KMS-11 (cell line): ENCODE measurements around the gene CACNB2.

Source experiments
- H2AFZ ChIP-seq: fragments of 200-600 bp; sonication (generic); 2 replicates; pipeline ENCODE4 v1.6.1; 2016; ENCODE audit warnings: antibody characterized with exemption, mixed run types, low read depth
- H3K27ac ChIP-seq: fragments of 200-600 bp; sonication (generic); 2 replicates; pipeline ENCODE4 v1.6.1; 2016; ENCODE audit warnings: mild to moderate bottlenecking, mixed run types
- H3K27me3 ChIP-seq: fragments of 200-600 bp; sonication (generic); 2 replicates; pipeline ENCODE4 v1.6.1; 2017; ENCODE audit warnings: mild to moderate bottlenecking, low read depth, mixed run types, moderate library complexity; ENCODE audit not compliant: insufficient read depth
- H3K36me3 ChIP-seq: fragments of 200-600 bp; sonication (generic); 2 replicates; pipeline ENCODE4 v1.6.1; 2017; ENCODE audit warnings: mild to moderate bottlenecking, mixed run types; ENCODE audit not compliant: insufficient read depth
- H3K4me1 ChIP-seq: fragments of 200-600 bp; sonication (generic); 2 replicates; pipeline ENCODE4 v1.6.1; 2016; ENCODE audit warnings: mild to moderate bottlenecking, low read depth, mixed run types; ENCODE audit not compliant: poor library complexity, severe bottlenecking
- H3K4me2 ChIP-seq: fragments of 200-600 bp; sonication (generic); 2 replicates; pipeline ENCODE4 v1.7.0; 2016; ENCODE audit warnings: mild to moderate bottlenecking, mixed run types
- H3K4me3 ChIP-seq: fragments of 200-600 bp; sonication (generic); IDR thresholded peaks from 2 replicates; pipeline ENCODE4 v1.6.1; 2017; ENCODE audit warnings: low read depth, low read length, mixed read lengths; ENCODE audit not compliant: insufficient read depth
- H3K79me2 ChIP-seq: fragments of 200-600 bp; sonication (generic); 2 replicates; pipeline ENCODE4 v1.6.1; 2016; ENCODE audit warnings: low read depth, mixed run types; ENCODE audit not compliant: insufficient read depth
- H3K9ac ChIP-seq: fragments of 200-600 bp; sonication (generic); 2 replicates; pipeline ENCODE4 v1.6.1; 2016; ENCODE audit warnings: mild to moderate bottlenecking, mixed run types
- H4K20me1 ChIP-seq: fragments of 200-600 bp; sonication (generic); 2 replicates; pipeline ENCODE4 v1.6.1; 2016; ENCODE audit warnings: mild to moderate bottlenecking, mixed run types; ENCODE audit not compliant: insufficient read depth
- TF ChIP-seq, protein P1 (sequence below): fragments of 200-600 bp; sonication (generic); conservative IDR thresholded peaks from 2 replicates; pipeline ENCODE4 v1.6.1; 2017; ENCODE audit warnings: low read depth, mild to moderate bottlenecking, antibody characterized with exemption, low read length, moderate library complexity, mixed read lengths

Gene CACNB2

DNA sequence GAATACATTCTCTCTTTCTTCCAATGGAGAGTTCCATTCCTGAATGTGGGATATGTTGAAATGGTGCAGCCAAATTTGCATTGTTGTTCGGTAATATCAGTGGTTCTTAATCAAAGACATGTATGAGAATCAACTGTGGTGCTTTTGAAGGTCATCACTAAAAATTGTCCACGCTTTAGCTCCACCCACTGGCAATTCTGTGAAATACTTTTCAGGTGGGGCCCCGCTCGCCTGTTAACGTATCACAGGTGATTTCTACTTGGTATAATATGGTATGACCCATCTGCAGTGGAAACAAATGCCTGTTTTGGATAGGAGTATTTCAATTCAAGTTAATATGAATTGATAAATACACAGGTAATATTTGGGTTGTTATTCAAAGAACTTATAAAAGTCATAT lies 332.8 kb downstream of the CACNB2 start:
- Histone ChIP-seq H3K36me3 (no peaks in the 10 kb centered on the region), H3K4me3 (no peak overlapping the region), H3K79me2 (no peaks in the 10 kb centered on the region), H3K27me3 (no peaks in the 10 kb centered on the region), H3K27ac (no peak overlapping the region), H3K4me1 (peaks cover 11% of the 10 kb centered on the region), H2AFZ (no peak overlapping the region), H3K4me2 (no peak overlapping the region), H3K9ac (no peak overlapping the region), H4K20me1 (no peaks in the 10 kb centered on the region)
- TF ChIP-seq, protein P1, sequence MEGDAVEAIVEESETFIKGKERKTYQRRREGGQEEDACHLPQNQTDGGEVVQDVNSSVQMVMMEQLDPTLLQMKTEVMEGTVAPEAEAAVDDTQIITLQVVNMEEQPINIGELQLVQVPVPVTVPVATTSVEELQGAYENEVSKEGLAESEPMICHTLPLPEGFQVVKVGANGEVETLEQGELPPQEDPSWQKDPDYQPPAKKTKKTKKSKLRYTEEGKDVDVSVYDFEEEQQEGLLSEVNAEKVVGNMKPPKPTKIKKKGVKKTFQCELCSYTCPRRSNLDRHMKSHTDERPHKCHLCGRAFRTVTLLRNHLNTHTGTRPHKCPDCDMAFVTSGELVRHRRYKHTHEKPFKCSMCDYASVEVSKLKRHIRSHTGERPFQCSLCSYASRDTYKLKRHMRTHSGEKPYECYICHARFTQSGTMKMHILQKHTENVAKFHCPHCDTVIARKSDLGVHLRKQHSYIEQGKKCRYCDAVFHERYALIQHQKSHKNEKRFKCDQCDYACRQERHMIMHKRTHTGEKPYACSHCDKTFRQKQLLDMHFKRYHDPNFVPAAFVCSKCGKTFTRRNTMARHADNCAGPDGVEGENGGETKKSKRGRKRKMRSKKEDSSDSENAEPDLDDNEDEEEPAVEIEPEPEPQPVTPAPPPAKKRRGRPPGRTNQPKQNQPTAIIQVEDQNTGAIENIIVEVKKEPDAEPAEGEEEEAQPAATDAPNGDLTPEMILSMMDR = 0 out of 2 replicates have a peak, but pooled peaks have one; percentile 10

- Histone ChIP-seq H3K4me2 (no peak overlapping the region), H3K9ac (no peak overlapping the region), H2AFZ (no peak overlapping the region), H3K27ac (no peak overlapping the region), H3K4me3 (no peak overlapping the region), H3K79me2 (no peaks in the 10 kb centered on the region), H3K27me3 (no peaks in the 10 kb centered on the region), H4K20me1 (no peaks in the 10 kb centered on the region), H3K4me1 (peaks cover 11% of the 10 kb centered on the region), H3K36me3 (no peaks in the 10 kb centered on the region)
- TF ChIP-seq, protein P1 = no peak
Observed at GRCh38 chr10:18473424-18474117, 333.3 kb downstream of the CACNB2 start.

DNA sequence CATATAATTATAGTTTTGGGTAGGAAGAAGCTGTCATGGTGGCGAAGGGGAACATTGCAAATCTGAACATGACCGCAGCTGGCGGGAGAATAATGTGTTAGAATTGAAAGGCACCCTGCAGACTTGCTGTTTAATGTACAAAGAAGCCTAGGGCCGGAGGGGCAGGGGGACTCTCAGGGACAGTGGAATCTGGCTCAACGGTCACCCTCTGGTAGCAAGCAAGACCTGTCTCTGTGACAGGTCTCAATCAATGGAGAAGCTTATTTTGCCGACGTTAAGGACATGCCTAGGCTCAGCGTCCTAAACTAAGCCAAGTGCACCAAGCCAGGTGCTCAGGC lies 333.9 kb downstream of the CACNB2 start:
- Histone ChIP-seq H3K79me2 (no peaks in the 10 kb centered on the region), H3K27ac (no peak overlapping the region), H3K4me1 (peaks cover 11% of the 10 kb centered on the region), H3K27me3 (no peaks in the 10 kb centered on the region), H4K20me1 (no peaks in the 10 kb centered on the region), H3K4me2 (no peak overlapping the region), H3K9ac (no peak overlapping the region), H3K4me3 (no peak overlapping the region), H3K36me3 (no peaks in the 10 kb centered on the region), H2AFZ (no peak overlapping the region)
- TF ChIP-seq, protein P1 = no peak

GRCh38 chr10:18476076-18476647 lies 335.9 kb downstream of the CACNB2 start:
- Histone ChIP-seq H3K79me2 (no peaks in the 10 kb centered on the region), H2AFZ (no peak overlapping the region), H3K27me3 (no peaks in the 10 kb centered on the region), H3K4me1 (peaks cover 11% of the 10 kb centered on the region), H3K4me3 (no peak overlapping the region), H3K36me3 (no peaks in the 10 kb centered on the region), H3K4me2 (no peak overlapping the region), H3K9ac (no peak overlapping the region), H3K27ac (no peak overlapping the region), H4K20me1 (no peaks in the 10 kb centered on the region)
- TF ChIP-seq, protein P1 = no peak
